Spleen (tissue), 7 donors: ENCODE results near the gene GNAI3.

Experiments used
- POLR2AphosphoS5 ChIP-seq, 3 donors: sonication (generic); formaldehyde crosslinking; IDR thresholded peaks; one replicate each; pipeline ENCODE4 v1.5.1; 2017; ENCODE audit warnings: antibody characterized with exemption in 3 of 3
- TF ChIP-seq, protein P1 (sequence below), 11 experiments: fragments of 200-600 bp in 7 of 11; fragments of 450-650 bp in 4 of 11; sonication (generic) in 4 of 11; IDR thresholded peaks in 8 of 11; conservative IDR thresholded peaks in 3 of 11; 1 replicate in 7 of 11; 2 replicates in 4 of 11; pipeline versions ENCODE4 v1.4.0 to v1.8.0; 2016 to 2021; ENCODE audit warnings: antibody characterized with exemption in 11 of 11, inconsistent platforms in 4 of 11, mild to moderate bottlenecking in 1 of 11
- donor health status: DM: no; HTN: no; CAD: no; lungs with moderate emphysema.
- donor health status: DM: no; HTN: no; CAD: no.
- donor health status: DM: no; HTN: no; CAD: no.

DNA sequence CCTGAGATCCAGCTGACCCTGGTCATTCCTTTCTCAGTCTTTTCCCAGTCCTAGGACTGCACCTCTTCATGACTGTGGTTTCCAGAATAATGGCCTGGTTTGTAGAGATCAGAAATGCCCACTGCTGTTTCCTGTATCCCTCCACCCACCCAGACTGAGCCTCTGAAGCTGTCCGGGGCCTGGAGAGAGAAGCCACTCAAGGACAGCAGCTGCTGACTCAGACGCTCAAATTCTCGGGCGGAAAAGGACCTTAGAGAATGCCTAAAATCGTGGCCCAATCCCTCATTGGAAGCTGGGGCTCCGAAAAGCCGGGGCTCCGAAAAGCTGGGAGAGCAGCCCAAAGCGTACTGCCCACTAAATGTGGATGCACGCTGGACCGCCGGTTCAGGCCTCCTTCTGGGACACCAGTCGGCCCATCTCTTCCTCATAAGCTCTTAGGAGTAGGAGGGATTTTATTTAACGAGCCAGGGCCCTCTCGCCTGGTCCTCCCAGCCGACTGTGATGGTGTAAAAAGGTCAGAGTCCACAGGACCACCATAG lies 16.5 kb upstream of the GNAI3 start:
- TF ChIP-seq, protein P1, sequence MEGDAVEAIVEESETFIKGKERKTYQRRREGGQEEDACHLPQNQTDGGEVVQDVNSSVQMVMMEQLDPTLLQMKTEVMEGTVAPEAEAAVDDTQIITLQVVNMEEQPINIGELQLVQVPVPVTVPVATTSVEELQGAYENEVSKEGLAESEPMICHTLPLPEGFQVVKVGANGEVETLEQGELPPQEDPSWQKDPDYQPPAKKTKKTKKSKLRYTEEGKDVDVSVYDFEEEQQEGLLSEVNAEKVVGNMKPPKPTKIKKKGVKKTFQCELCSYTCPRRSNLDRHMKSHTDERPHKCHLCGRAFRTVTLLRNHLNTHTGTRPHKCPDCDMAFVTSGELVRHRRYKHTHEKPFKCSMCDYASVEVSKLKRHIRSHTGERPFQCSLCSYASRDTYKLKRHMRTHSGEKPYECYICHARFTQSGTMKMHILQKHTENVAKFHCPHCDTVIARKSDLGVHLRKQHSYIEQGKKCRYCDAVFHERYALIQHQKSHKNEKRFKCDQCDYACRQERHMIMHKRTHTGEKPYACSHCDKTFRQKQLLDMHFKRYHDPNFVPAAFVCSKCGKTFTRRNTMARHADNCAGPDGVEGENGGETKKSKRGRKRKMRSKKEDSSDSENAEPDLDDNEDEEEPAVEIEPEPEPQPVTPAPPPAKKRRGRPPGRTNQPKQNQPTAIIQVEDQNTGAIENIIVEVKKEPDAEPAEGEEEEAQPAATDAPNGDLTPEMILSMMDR (IDR thresholded peaks at IDR 0.05 in 8 of 11, conservative IDR thresholded peaks at IDR 0.05 in 3 of 11) = no peak
- TF ChIP-seq POLR2AphosphoS5 (IDR thresholded peaks at IDR 0.05) = no peak
